ENCODE results near the gene S100A5.
"Not testable (repeated sequence)": the region's sequence is repeated elsewhere in the genome, so short reads cannot be mapped to it uniquely, and the experiment has no call there.

S100A5 gene

DNA sequence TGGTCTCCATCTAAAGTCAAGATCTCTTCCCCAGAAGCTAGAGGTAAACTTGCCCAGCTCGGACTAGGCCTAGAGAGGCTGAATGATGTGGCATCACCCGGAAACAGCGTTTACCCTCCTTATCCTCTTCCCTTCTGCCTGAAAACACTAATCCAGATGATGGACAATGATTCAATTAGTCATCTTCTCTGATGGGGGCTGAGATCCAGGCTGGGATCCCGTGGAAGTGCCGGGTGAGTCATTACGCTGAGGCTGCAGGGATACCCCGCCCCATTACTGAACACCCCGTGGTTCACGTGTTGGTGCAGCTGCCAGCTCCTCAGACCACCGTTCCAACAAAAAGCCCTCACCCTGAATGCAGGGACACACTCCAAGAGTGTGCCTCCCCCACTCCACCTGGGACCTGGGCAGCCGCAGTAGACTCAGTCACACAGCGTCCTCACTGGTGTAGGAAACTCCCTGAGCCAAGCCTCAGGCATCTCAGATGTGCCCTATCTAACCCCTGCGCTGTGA is 7.0 kb downstream of the S100A5 start:
- peak; percentile 26 for DNase-seq (ENCODE audit: low spot score)

GRCh38 chr1:153532769-153533599 is 7.8 kb downstream of the S100A5 start:
- peak; percentile 81 for DNase-seq (ENCODE audit: low spot score)

DNA sequence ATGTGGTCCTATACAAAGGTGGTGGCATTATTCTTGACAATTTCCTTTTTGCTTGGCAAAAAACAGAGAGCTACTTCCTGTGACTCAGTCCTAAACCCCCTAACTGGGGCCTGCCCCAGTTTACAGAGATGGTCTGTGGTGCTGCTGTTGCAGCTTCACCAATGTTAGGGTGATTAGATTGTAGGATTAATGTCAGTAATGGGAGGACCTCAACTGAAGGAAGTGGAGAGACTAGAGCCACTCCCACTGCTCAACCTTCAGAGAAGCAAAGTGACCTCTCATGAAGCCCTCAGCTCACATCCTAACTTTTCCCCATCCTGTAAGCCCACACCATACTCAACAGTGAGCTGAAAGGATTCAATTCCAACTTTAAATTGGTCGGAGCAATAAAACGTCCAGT is 8.6 kb downstream of the S100A5 start:
- DNase-seq (ENCODE audit: low spot score), result peak; percentile 78

GRCh38 chr1:153531638-153532037 is 9.1 kb downstream of the S100A5 start:
- DNase-seq (ENCODE audit: low spot score), result no peak

- DNase-seq (ENCODE audit: low spot score), result no peak
These were observed 13.1 kb downstream of the S100A5 start for GRCh38 chr1:153527683-153528040.

DNA sequence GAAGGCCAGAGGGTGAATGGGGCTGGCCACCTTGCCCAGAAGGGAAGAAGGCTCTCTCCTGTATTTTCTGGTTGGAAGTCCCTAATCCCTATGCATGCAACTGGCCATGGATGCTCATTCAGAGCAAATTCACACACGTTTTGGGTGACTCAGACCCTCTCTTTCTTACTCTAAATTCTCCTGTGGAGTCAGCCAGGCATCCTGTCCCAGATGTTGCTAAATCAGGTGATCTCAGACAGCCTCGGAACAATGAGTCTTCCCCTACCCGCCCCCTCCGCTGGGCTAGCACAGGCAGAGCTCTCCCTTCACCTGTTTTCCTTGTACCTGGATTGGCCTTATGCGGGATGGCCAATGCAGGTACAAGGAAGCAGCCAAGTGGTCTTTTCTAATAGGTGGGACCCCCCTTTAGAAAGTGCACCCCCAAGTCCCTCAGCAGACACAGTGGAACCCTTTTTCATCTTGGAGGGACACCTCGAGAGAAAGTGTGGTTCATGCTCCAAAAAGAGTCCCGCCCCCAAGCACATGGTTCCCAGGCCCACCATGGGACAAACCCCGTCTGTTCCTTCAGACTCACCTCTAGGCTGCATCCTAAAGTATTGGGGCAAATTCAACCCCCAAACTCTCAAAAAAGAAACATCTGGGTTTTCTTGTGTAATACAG is 13.6 kb downstream of the S100A5 start:
- no peak for DNase-seq (ENCODE audit: low spot score)

DNA sequence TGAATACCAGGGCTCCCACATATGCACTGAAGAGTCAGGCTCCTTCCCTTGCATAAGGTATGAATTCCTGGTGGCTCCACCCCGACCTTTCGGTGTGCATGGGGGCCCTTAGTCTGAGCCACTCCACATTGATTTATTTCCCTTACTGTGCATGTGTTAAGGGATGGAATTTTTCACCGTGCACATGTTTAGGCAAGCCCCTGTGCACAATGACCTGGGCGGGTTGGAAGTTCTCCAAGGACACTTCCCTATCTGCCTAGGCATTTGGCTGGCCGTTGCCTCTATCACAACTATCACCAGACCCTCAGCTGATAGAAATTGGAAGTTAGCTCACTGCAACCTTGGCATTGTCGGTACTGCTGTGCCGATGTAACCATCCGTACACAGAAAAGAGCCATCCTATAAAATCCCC is 14.6 kb downstream of the S100A5 start:
- no peak for DNase-seq (ENCODE audit: low spot score)

DNA sequence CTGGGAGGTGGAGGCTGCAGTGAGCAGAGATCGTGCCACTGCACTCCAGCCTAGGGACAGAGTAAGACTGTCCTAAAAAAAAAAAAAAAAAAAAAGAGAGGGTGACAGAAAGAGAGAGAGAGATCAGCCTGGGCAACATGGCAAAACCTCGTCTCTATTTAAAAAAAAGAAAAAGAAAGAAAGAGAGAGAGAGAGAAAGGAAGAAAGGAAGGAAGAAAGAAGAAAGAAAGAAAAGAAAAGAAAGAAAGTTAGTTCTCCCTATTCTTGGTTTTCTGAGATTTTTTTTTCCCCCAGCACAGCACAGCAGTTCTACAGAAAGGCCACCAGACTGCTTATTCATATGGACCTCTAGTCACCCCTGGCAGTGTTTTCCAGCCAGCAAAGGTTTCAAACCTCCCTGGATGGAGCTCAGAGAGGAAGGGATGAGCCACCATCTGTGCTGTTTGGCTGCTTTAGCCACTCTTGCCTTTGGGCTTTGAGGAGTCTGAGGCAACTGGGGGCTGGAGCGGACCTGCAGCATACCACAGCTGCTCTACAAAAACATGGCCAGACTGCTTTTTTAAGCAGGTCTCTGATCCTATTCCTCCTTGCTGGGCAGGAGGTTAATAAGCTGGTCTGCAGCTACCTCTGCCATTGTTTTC is 15.5 kb downstream of the S100A5 start:
- no peak for DNase-seq (ENCODE audit: low spot score)

- not testable (repeated sequence) for DNase-seq (ENCODE audit: low spot score)
These were observed 18.2 kb downstream of the S100A5 start for GRCh38 chr1:153522353-153523048.

DNA sequence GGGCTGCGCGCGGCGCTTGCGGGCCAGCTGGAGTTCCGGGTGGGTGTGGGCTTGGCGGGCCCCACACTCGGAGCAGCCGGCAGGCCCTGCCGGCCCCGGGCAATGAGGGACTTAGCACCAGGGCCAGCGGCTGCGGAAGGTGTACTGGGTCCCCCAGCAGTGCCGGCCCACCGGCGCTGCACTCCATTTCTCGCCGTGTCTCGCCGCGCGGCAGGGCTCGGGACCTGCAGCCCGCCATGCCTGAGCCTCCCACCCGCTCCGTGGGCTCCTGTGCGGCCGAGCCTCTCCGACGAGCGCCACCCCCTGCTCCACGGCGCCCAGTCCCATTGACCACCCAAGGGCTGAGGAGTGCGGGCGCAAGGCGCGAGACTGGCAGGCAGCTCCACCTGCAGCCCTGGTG is 18.9 kb downstream of the S100A5 start:
- not testable (repeated sequence) for DNase-seq (ENCODE audit: low spot score)

DNA sequence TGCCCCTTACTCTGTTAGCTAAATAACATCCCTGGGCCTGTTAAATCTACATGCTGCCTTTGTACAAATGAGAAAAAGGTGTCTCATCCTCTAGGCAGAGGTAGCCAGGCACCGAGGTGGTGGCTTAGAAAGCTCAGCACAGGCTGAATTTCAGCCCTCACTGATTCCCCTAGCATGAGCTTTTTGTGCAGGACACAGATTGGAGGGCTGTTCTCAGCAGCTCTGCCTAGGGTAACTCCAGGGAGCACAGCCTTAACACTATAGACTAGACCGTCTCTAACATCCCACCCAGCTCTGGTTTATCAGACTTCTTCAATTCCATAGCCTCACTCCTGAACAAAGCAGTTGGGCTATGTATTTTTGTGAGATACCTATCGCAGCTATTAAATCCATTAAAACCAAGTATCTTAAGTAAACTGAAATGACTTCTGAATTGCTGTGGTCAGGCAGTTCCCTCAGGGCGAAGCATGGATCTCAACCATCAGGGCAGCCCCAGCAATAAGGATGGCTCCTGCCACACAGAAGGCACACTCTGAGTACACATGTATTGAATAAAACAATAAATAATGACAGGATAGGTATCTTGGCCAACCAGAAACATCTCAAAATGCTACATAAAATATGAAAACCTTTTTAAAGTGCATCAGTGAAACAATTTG is 19.8 kb downstream of the S100A5 start:
- DNase-seq (ENCODE audit: low spot score), result no peak

DNA sequence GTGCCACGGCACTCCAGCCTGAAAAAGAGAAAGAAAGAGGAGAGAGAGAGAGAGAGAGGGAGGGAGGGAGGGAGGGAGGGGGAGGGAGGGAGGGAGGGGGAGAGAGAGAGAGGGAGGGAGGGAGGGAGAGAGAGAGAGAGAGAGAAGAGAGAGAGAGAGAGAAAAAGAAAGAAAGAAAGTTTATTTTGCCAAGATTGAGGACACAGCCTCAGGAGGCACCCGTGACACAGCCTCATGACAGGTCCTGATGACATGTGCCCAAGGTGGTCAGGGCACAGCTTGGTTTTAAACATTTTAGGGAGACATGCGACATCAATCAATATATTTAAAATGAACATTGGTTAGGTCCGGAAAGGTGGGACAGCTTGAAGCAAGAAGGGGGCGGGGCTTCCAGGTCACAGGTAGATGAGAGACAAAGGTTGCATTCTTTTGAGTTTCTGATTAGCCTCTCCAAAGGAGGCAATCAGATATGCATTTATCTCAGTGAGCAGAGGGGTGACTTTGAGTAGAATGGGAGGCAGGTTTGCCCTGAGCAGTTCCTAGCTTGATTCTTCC is 20.5 kb downstream of the S100A5 start:
- not testable (repeated sequence) for DNase-seq (ENCODE audit: low spot score)

- DNase-seq (ENCODE audit: low spot score), result no peak
These were observed 21.5 kb downstream of the S100A5 start for GRCh38 chr1:153519242-153519641.

DNA sequence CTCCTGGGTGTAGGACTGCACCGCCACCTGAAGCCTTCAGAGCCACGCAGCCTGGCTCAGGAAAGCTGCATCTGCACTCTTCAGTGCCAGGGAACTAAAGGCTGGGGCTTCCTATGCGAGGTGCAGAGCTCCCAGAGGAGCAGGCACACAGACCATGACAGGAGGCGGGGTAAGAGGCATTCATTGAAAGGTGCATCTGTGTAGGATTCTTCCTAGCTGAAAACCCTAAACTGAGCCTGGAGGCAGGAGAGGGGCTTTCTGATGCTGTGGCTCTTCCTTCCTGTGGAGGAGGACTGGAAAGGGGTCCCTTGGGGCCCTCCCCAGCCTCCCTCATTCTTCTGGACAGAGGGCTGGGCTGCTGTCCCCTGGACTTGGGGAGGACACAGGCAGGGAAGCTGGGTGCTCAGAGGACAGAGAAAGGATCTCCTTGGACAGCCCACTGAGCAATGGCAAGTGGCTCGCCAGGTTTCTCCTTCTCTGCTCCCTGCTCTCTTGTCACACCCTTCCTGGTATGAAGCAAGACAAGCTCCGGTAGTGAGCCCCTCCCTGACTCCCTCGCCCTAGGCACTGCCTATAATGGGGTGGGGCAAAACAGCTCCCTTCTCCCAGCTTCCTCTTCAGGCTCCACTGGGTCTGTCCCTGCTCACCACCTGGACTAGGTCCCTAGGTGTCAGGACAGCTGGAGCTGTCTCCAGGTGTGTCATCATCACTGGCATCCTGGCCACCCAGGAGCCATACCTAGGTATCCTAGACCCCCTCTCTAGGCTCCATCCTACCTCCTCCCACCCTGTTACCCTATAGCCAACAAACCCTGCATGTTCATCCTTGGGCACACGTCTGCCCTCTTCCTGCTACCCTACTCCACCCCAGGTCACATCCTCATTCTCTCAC is 25.0 kb downstream of the S100A5 start:
- DNase-seq (ENCODE audit: low spot score), result no peak

- DNase-seq (ENCODE audit: low spot score), result no peak
These were observed 27.1 kb downstream of the S100A5 start for GRCh38 chr1:153513666-153514065.

GRCh38 chr1:153513023-153513422 is 27.7 kb downstream of the S100A5 start:
- no peak for DNase-seq (ENCODE audit: low spot score)

GRCh38 chr1:153510984-153511410 is 29.7 kb downstream of the S100A5 start:
- peak; percentile 82 for DNase-seq (ENCODE audit: low spot score)

GRCh38 chr1:153509729-153510354 is 30.9 kb downstream of the S100A5 start:
- peak; percentile 75 for DNase-seq (ENCODE audit: low spot score)

DNA sequence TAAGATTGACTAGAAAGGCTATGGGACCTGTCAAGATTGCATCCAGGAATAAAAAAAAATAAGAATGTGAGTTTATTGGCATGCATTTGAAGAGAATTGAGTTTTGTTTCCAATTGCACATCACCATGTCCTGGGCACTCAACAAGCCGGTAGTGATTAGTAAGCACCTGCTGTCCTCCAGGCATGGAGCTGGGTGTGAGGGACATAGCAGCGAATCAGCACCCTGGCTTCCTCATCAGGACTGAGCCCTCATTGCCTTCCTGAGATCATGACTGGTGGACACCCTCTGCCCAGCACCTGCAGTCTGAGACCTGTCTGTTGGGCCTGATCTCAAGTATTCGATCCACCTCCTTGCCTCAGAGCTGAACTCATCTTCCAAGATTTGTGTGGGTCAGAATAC is 31.7 kb downstream of the S100A5 start:
- DNase-seq (ENCODE audit: low spot score), result no peak
